ENCODE results near the gene TRA2B.
A peak's percentile ranks its signal among the peaks of the same experiment; 100 is the strongest.

Gene TRA2B

DNA sequence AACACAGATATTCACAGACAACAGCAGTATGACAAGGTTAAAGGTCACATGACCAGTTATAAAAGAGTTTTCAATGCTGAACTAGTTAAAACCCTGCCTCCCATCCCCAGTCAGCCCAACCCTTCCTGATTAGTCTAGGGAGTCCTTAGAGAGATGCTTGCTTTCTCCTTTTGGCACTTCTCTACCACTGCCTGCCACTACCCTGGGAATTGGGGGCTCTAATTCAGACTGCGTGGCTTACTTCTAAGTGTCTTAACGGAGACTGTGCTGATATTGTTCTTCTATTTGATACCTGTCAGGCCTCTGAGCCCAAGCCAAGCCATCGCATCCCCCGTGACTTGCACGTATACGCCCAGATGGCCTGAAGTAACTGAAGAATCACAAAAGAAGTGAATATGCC, 11.7 kb upstream of the TRA2B start:
- DNase-seq = no peak

DNA sequence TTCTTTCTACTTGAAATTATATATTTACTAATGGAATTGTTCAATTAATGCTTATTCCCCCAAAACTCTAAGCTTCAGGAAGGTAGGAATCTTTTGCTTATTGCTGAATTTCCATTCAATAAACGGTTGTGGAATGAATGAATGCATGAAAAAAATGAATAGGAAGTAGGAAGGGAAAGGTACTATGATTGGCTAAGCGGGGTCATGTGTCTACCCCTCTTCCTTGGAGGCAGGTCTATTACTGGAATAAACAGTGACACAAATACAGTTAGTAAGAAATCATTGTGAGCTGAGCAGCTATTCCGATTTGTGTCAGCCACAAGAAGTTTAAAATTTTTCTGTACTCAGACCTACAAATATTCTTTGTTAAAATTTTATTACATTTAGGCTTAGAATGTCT, 10.5 kb upstream of the TRA2B start:
- DNase-seq = no peak

DNA sequence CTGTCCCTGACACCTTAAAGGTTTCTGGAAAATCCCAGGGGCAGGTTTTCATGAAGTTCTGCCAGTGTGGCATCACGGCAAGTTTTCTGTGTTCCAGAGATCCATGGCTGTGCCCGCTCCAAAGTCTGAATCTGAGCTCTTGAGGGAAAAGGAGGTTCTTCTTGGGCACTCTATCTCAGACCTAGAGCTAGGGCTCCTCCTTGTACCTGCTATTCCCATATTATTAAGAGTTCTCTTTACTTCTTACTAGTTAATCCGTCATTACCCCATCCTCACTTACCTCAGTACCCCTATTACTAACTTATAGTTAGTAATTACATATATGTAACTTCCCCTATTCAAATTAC, 5.9 kb upstream of the TRA2B start:
- no peak for DNase-seq

DNA sequence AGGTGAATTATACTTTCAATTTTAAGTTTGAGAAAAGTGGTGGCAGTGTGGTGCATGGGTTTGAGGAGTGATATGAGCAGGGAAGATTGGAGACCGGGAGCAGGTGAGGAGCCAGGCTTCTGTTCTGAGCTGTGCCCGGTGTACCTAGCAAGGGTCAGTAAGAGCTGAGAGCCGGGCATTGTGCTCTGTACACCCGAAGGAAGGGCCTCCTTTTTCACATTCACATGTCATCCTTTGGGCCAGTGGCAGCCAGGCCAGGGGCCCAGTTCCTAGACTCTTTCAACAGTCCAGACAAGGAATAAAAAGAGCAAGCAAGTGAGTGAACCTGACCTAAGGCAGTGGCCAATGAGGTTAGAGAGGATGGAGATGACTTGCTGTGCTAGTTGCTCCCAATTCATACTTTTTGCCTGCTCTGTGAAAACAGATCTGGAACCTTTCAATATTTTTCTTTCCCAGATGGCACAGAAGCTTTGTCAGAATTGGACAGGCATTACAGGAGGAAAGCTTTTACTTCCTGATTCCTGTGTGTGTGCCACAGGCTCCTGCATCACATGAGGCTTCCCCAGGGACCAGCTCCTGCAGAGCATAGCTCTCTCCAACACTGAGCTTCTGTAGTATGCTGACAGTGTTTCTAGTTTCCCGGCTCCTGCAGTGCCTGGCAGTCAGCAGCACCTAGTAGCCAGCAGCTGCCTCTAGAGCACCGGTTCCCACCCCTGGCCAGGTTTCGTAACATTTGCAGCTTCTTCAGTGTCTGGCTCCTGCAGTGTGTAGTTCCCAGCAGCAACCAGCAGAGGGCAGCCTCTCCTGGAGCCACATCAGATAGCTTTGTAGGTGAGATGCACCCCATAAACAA, 5.3 kb upstream of the TRA2B start:
- DNase-seq = peak; percentile 83

DNA sequence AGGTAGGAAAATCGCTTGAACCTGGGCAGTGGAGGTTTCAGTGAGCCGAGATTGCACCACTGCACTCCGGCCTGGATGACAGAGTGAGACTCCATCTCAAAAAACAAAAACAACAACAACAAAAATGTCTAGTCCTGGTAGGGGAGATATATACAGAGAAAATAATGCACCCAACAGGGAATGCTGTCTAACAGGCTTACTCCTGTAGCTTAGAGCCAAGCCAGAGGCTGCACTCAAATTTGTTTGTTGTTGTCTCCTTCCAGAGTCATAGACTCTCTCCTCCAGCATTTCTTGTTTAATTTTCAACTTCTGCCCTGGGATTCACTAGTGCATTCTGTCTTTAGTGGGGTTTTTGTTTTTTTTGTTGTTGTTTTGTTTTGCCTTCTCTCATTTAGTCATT, 4.6 kb upstream of the TRA2B start:
- DNase-seq = no peak

DNA sequence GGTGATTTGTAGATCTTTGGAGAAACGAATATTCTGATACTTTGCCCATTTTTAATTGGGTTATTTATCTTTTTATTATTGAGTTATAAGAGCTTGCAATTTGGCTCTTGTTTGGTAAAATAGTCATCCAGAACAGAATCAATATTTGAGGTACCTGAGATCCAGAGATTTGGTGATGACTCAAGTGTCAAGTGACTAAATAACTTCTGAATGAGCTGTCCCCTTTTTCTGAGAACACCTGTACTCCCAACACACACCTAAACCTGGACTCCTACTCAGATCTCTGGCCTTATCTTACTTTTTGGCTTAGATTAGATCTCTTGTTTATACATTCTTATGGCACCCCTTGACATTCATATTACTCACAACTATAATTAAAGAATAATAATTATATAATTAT, 3.1 kb upstream of the TRA2B start:
- DNase-seq = no peak

DNA sequence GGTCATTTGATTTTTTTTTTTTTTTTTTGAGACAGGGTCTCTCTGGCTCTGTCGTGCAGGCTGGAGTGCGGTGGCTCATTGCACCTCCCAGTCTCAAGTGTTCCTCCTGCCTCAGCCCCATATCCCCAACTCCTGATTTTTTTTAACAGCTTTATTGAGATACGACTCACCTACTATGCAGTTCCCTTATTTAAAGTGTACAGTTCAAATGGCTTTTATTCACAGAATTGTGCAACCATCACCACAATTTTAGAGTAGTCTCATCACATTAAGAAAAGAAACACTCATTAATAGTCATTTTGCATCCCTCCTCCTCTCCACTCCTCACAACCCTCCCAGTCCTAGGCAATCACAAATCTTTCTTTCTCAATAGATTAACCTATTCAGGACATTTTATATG, 1.9 kb upstream of the TRA2B start:
- DNase-seq = no peak

DNA sequence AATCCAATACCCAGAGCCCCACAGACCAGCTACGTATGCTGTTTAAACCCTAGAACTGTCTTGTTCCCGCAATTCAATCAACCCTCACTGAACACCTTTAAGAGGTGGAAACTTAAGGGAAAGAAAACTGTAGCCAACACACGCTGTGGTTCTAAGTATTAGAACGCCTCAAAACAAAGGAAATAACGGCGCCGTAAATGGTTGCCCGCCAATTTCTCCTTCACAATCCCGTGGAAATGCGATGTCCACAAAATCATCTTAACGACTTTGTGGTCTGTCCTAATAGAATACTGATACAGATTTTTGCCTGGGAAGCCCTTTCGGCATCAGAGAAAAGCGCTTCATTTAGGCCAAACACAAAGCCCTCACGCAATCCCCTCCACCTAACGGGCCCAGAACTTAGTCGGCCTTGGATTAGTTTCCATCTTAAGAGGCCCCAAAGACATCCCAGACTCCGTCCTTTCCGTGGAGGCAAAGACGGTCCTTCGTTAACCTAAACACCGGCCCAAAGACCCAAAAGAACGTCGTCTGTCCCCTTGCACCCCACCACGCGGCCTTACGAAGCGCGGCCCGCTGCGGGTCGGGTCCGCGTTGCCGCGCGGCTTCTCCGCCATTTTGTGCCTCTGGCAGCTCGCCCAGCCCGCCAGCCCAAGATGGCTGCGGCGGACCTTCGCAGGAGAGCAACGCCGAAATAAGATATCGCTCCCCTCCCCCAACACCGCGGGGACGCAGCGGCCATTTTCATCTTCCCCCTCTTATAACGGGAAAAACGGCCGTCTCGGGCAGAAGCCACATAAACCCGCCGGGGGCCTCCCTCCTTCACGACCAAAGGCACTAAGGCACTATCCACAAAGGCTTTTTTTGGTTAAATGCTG, 763 bp downstream of the TRA2B start:
- DNase-seq = peak; percentile 85

DNA sequence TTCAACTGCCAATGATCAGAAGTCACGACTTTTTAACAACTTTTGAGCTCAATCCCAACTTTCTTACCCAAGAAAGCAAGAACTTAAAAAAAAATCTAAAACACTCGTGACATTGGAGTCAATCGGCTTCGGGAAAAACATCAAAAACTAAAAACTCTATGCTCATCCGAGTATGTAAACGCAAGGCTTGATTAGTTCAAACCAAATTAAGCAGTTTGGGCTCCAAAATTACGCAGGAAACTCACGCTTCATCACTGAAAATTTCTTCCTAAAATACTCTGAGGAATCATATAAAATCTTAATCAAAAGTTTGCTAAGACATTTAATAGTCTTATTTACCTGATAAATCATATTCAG, 1.6 kb downstream of the TRA2B start:
- DNase-seq = no peak

DNA sequence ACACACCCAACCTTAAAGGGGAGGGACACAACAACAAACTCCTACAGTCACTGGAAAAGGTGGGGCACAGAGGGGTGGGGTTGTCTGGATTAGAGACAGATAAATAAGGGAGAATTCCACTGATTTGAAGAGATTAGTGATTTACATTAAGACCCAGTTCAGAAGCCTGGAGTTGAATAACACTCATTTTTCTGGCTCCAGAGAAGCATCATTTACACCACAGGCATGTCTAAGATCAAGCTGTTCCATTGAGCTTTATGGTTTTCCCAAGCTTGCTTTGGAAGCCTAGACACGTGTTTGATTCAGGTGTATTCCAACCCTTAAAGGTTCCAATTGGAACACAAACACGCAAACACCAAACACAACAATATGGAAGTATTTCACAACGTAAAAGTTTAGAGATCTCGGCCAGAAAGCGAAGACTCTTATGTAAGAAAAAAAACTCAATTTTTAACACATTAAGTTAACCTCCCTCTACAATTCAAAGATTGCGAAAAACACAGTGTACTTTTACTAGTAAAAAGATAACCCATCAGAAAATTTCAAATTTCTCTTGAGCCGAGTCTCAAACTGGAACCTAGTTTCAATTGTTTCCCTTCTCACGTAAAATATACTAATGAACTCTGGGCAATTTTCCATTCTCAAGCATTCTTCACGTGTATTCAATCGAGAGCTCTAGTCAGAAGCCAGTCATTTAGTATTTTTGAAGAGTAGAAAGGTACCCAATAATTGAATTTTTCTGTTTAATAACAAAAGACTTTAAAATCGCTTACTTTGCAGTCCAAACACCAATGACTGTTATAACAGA, 2.1 kb downstream of the TRA2B start:
- no peak for DNase-seq

DNA sequence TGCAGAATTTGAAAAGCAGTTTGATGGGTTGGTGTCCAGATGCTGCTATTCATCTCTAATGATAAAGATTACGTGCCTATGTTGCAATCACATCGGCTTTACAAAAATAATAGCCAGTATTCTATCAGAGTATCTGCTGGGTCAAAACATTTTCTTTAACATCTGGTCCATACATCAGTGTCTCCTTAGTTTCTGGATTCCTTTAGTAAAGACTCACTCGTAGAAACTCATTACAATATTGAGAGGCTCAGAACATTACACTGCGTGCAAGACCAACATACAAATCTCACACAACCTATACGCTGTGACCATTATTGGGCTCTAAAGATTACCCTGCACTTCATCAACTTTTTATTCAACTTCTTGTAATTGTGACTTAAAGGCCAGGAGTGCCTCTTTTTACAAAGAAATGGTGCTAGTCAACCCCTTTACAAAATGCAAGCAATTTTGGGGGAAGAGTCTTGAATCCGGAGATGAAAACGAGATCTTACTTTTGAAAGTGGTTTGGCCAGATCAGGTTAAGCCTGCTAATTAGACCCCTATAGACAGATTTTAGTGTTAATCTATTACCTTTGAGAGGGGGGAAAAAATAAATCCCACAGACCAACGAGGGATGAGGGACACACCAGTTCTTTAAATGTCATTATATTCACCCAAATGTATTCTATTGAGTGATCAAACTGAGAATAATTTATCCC, 2.9 kb downstream of the TRA2B start:
- DNase-seq = no peak

DNA sequence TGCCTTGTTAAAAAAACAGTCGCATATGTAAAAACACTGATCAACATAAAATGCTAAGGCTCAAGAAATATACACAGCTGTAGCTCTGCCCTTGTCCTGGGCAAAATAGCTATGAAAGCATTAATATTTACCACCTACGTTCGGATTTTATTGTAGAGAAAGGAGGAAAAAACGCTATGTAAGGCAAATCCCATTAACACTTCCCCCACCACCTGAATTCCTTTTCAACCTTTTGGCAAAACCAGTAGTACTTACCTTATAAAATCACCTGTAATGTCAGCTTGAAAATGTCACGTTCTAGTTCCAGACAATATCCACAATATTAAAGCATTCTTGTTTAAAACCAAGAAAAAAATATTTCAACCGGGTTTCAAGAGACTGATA, 3.6 kb downstream of the TRA2B start:
- no peak for DNase-seq

DNA sequence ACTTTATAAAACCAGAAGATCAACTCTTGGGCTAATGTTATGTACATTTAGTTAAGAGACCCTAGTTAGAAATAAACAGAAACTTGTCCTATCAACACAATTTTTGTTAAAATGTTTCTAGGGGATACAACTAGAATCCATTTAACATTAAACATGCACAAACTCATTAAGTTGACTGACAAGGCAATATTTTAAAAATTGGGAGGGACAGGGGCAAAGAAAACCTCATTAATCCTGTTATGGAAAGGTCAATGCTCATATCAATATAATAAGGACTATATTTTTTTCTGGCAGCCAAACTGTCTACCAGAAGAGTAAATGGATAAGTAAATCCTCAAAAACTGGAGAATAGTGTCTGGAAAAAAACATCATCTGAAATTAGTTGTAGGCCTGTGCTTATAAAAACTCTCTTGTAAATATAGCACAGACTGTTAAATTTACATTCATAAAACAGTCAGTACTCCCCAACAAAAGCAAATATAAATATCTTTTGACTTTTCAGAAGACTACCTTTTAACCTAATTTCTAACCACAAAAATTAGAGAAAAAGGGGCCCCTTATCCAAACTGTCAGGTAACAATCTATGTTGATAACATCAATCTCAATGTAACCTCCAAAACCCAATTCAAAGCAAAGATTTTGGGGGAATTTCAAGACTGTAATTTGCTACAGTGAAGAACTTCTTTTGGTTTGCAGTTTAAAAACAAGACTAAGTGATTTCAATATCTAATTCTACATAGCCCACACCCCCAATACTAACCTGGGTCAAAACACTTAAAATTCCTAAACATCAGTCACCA, 4.2 kb downstream of the TRA2B start:
- DNase-seq = no peak

DNA sequence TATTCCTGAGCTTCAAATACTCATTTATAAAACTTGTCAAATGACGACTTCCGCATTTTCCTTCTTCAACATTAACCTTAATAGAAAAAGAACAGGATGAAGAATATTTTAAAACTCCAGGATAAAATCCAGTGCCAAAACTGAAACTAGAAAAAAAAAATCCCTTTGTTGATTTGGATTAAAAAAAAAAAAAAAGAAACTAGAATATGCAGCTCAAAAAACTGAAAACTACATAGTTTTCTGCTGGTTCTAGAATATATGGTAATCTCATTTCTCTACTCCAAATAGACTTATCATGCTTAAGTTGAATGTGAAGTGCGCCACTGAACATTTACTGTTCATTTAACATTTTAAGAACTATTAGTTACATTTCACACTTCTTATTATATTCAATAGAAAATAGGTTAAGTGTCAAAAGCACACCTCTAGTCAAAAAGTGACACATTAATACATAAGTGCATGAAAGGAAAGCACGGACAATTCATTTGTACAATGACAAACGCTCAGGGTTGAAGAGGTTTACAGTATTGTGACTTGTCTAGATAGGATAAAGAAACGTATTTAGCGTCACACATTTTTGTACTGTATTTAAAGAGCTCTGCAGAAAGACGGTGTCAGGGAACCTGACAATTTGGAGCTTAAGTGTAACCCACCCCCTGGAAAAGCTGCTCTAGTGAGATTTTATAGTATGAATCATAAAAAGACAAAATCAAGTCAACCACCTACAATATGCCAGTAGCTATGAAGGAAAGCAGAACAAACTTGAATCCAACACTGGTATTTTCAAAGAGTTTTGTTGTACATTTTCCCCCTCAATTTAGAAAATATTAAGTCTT, 5.8 kb downstream of the TRA2B start:
- DNase-seq = no peak

DNA sequence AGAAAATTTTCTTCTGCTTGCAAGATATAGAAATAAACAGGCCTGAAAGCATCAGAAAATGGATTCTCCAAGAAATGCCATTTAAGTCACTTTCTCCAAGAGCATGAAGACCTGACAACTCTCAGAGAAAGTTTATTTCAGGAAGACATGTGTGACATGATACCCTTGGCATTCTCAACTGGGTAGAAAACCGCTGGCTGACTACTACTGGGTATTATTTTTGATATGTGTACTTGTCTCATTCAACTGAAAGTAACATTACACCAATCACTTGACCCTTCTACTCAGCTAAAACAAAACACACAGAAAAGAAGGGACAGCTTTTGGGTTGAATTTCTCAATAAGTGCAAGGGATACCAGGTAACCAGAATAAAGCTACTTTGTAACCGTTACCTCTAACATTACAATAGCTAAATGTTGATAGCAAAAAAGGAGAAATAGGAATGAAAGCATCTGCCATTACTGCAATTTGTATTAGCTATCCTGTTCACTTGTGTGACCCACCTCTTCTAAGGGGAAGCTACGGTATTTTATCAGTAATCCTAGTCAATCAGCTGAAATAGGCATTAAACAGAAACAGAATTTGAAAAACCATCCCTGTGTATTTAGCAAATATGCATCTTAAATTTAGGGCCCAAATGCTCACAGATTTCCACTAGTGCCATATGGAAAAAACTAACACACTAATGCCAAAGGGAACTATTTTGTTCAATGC, 7.3 kb downstream of the TRA2B start:
- DNase-seq = no peak

DNA sequence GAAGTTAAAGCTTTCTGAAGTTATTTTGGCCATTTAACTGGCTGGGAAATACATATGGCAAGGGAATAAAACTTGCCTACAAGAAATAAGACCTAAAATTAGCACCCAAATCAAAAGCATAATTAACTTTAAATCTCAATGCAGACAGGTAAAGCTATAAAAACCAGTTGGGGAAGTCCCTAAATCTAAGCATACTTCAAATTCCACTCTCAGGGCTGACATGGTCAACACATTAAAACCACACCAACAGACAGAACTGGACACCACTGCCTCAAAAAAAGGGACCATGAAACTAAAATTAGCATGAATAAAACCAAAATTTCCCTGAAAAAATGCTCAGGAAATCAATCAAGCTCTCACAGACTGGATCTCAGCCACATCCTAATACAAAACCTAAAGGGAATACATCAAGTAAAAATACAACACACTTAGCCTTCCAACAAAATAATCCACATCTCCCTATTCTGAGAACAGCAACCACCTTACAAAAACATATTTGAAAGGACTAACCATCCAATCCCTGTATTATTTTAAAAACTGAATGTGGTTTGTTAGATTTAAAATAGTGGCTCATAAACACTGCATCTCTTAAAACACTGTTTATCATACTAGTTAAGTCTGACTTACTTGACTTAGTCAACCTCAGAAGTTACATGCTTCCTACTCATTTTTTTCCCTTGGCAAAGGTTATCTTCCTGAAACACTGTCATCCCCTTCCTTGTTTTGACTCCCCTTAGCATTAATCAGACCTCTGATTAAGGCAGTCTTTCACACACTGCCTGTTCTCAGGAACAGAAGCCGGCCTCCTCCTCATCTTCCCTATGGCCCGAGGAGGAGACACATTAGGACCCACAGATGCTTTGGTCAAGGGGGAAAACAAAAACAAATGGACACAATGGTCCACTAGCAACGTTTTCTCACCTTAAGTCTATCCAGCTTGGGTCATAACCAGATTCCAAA, 8.3 kb downstream of the TRA2B start:
- no peak for DNase-seq

DNA sequence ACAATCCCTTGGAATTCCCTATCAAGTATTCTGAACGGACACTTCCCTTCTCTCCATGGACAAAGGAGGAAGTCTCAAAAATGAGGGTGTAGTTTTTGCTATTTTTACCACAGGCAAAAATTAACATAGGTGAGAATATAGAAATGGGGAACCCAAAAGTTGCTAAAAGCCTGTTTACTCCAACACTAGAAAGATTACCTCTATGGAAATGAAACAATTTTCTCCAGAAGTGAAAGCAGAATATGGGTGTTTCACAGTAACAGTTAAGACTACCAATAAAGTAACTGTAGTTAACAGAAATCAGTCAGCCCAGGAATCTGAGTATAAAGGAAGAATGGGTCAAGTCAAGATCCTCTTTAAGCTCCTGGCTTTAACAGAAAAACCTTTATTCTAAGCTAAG, 9.3 kb downstream of the TRA2B start:
- no peak for DNase-seq

DNA sequence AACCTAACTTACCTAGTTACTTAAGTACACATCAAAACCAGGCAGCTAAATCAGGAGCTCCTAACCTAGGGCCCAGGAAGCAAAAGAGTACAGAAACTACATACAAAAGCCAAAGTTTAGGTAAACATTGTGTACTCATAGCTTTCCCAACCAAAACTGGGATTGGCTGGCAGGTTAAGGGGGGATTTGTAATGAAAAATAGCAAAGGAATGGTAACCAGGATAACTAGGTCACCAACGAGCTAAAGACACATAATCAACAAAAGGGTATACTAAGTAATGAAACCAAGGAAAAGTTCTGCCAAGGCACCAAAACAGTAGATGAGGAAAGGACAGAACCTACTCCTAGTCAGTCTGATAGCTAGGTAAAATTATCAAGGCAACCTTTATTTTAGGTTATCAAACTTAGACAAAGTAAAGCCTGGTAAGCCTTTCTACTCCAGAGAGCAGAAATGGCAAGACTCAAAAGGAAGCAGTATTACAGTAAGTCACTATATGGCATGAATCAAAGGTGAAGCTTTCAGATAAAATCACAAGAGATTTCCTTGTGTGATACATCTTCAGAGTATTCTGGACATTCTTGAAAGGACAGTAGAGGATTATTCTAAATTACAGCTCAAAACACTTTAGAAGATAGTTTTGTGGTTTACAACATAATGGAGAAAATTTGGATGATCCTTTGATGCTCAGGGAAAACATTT, 10.2 kb downstream of the TRA2B start:
- DNase-seq = no peak

DNA sequence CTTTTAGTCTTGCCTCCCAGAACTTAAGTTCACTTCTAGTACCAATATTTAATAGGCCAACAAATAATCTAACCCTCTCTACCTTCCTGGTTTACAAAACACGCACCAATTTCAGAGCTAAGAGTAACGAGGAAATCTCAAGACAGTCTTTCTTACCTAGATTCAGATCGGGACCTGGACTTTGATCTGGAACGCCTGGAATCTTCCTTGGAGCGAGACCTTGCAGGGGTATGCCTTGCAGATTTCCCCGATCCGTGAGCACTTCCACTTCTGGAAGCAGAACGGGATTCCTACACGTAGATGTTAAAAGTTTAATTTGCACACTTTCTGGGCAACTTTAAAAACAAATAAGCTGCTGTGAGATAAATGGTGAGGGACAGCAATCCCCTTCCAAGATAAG, 11.4 kb downstream of the TRA2B start:
- no peak for DNase-seq

Data from CD4-positive, alpha-beta T cell treated with Interferon gamma for 1 hour (primary cell).